Astrocyte (in vitro differentiated cells and primary cell): ENCODE measurements around the gene KLRB1. TPM values are rescaled to one million over a fixed set of nuclear protein-coding genes. Genes with fewer than 3 reads are reported as not detected.
"Not testable (repeated sequence)": the region's sequence is repeated elsewhere in the genome, so short reads cannot be mapped to it uniquely, and the experiment has no call there.

Source experiments
- DNase-seq: peaks from one replicate; pipeline ENCODE4 v3.0.0-alpha.2; 2010; ENCODE audit warnings: low read depth
- FAIRE-seq: peaks from 2 replicates; lab custom pipeline; 2011; peaks lifted over from hg19 to GRCh38; lab: Jason Lieb, UNC
- H2AFZ ChIP-seq: 2 replicates; pipeline ENCODE4 v1.6.0; 2012; ENCODE audit warnings: low read depth, low read length, inconsistent platforms
- H3K27ac ChIP-seq: 2 replicates; pipeline ENCODE4 v1.5.1; 2011; ENCODE audit warnings: low read depth, low read length, inconsistent platforms
- H3K27me3 ChIP-seq: 2 replicates; pipeline ENCODE4 v1.6.0; 2011; ENCODE audit warnings: low read length, inconsistent platforms; ENCODE audit not compliant: insufficient read depth
- H3K36me3 ChIP-seq: 2 replicates; pipeline ENCODE4 v1.5.1; 2011; ENCODE audit warnings: low read length, inconsistent platforms; ENCODE audit not compliant: insufficient read depth
- H3K4me1 ChIP-seq: 2 replicates; pipeline ENCODE4 v1.5.1; 2011; ENCODE audit warnings: low read length, inconsistent platforms; ENCODE audit not compliant: insufficient read depth
- H3K4me2 ChIP-seq: 2 replicates; pipeline ENCODE4 v1.6.0; 2012; ENCODE audit warnings: low read length, inconsistent platforms
- H3K4me3 ChIP-seq: 2 replicates; pipeline ENCODE4 v1.5.1; 2011; ENCODE audit warnings: low read depth, mild to moderate bottlenecking, low read length, inconsistent platforms; ENCODE audit not compliant: insufficient read depth
- H3K79me2 ChIP-seq: 2 replicates; pipeline ENCODE4 v1.6.0; 2012; ENCODE audit warnings: mild to moderate bottlenecking, low read length, inconsistent platforms; ENCODE audit not compliant: insufficient read depth
- H3K9ac ChIP-seq: 2 replicates; pipeline ENCODE4 v1.6.0; 2012; ENCODE audit warnings: mild to moderate bottlenecking, low read length, inconsistent platforms
- H3K9me3 ChIP-seq: 2 replicates; pipeline ENCODE4 v1.5.1; 2012; ENCODE audit warnings: low read depth, mild to moderate bottlenecking, low read length, inconsistent platforms; ENCODE audit not compliant: insufficient read depth
- H4K20me1 ChIP-seq: 2 replicates; pipeline ENCODE4 v1.6.0; 2012; ENCODE audit warnings: low read length, inconsistent platforms; ENCODE audit not compliant: insufficient read depth
- H3K27ac Mint-ChIP-seq: one replicate; pipeline ENCODE4 v1.8.0; 2021; ENCODE audit warnings: mild to moderate bottlenecking, mixed read lengths; ENCODE audit not compliant: unreplicated experiment
- H3K27me3 Mint-ChIP-seq: one replicate; pipeline ENCODE4 v1.8.0; 2021; ENCODE audit warnings: low read depth, mixed read lengths; ENCODE audit not compliant: unreplicated experiment
- H3K36me3 Mint-ChIP-seq: one replicate; pipeline ENCODE4 v1.8.0; 2021; ENCODE audit warnings: low read depth, mixed read lengths; ENCODE audit not compliant: unreplicated experiment
- H3K4me1 Mint-ChIP-seq: one replicate; pipeline ENCODE4 v1.8.0; 2021; ENCODE audit warnings: low read depth, mixed read lengths; ENCODE audit not compliant: unreplicated experiment
- H3K4me3 Mint-ChIP-seq: one replicate; pipeline ENCODE4 v1.8.0; 2021; ENCODE audit warnings: mild to moderate bottlenecking, moderate library complexity, mixed read lengths; ENCODE audit not compliant: unreplicated experiment
- H3K9me3 Mint-ChIP-seq: one replicate; pipeline ENCODE4 v1.8.0; 2021; ENCODE audit warnings: mild to moderate bottlenecking, mixed read lengths; ENCODE audit not compliant: unreplicated experiment
- EZH2 ChIP-seq: IDR thresholded peaks from 2 replicates; pipeline ENCODE4 v1.6.1; 2012; ENCODE audit warnings: mild to moderate bottlenecking, low read length, inconsistent platforms; ENCODE audit not compliant: insufficient read depth
- total RNA-seq: library from RNA; stranded (reverse); gene quantifications from 2 replicates; pipeline ENCODE4 v1.2.1, GENCODE V29; 2021
- TF ChIP-seq, protein P1 (sequence below): IDR thresholded peaks from 2 replicates; pipeline ENCODE4 v1.5.1; 2011; ENCODE audit warnings: low read depth, mild to moderate bottlenecking, inconsistent platforms, low read length, moderate library complexity; ENCODE audit not compliant: insufficient read depth

Gene KLRB1
- total RNA-seq, 1 donor from 2014 or later = not detected

- Histone ChIP-seq H3K36me3 (no peaks in the 10 kb centered on the region), H3K4me3 (no peak overlapping the region), H3K27ac (no peak overlapping the region), H3K4me1 (no peaks in the 10 kb centered on the region), H3K27me3 (no peaks in the 10 kb centered on the region), H4K20me1 (no peaks in the 10 kb centered on the region), H2AFZ (no peak overlapping the region), H3K9ac (no peak overlapping the region), H3K79me2 (no peaks in the 10 kb centered on the region), H3K4me2 (no peak overlapping the region), H3K9me3 (no peaks in the 10 kb centered on the region)
- Mint-ChIP-seq H3K36me3 (no peaks in the 10 kb centered on the region), H3K4me3 (no peak overlapping the region), H3K9me3 (no peaks in the 10 kb centered on the region), H3K27me3 (no peaks in the 10 kb centered on the region), H3K4me1 (peaks cover 3% of the 10 kb centered on the region), H3K27ac (no peak overlapping the region)
- FAIRE-seq = no peak
- no peak for DNase-seq
- TF ChIP-seq, protein P1, sequence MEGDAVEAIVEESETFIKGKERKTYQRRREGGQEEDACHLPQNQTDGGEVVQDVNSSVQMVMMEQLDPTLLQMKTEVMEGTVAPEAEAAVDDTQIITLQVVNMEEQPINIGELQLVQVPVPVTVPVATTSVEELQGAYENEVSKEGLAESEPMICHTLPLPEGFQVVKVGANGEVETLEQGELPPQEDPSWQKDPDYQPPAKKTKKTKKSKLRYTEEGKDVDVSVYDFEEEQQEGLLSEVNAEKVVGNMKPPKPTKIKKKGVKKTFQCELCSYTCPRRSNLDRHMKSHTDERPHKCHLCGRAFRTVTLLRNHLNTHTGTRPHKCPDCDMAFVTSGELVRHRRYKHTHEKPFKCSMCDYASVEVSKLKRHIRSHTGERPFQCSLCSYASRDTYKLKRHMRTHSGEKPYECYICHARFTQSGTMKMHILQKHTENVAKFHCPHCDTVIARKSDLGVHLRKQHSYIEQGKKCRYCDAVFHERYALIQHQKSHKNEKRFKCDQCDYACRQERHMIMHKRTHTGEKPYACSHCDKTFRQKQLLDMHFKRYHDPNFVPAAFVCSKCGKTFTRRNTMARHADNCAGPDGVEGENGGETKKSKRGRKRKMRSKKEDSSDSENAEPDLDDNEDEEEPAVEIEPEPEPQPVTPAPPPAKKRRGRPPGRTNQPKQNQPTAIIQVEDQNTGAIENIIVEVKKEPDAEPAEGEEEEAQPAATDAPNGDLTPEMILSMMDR = no peak
Measured at GRCh38 chr12:9625019-9625418, 17.3 kb upstream of the KLRB1 start.

DNA sequence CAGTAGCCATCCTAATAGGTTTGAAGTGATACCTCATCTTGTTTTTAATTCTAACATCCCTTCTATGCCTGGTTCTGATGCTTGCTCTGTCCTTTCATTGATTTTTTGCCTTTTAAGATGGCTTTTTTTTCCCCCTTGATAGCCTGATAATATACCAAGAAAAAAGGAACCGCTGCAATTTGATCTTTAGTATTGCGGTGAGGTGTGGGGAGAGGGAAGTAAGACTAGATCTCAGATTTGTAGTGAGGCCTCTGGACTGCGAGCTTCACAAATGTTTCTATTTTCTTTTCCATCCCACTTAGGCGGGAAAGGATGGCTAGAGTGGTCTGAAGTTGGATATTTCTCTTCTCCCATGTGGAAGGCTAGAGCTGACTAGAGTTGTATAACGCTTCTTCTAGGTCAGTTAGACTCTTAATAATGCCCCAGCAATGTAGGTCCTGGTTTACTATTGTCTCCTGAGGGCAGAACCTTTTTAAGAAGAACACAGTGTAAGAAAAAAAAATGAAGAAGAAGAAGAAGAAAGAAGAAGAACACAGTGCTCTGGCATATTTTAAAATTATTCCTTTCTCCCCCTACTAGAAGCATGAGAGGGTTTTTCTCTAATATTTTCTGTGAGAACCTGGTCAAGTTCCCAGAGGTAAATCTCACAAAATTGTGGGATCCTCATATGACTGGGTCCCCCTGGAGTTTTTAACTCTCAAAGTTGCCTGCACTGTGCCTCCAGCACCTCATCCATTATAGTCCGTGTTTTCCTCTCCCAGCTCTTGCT, 11.9 kb upstream of the KLRB1 start:
- Histone ChIP-seq H3K9ac (no peak overlapping the region), H3K9me3 (no peaks in the 10 kb centered on the region), H4K20me1 (no peaks in the 10 kb centered on the region), H3K36me3 (no peaks in the 10 kb centered on the region), H3K27ac (no peak overlapping the region), H2AFZ (no peak overlapping the region), H3K79me2 (no peaks in the 10 kb centered on the region), H3K27me3 (no peaks in the 10 kb centered on the region), H3K4me3 (no peak overlapping the region), H3K4me1 (no peaks in the 10 kb centered on the region), H3K4me2 (no peak overlapping the region)
- no peak overlapping the region for H3K27ac Mint-ChIP-seq
- no peaks in the 10 kb centered on the region for H3K36me3 Mint-ChIP-seq
- H3K4me3 Mint-ChIP-seq = no peak overlapping the region
- no peaks in the 10 kb centered on the region for H3K4me1 Mint-ChIP-seq
- no peaks in the 10 kb centered on the region for H3K9me3 Mint-ChIP-seq
- TF ChIP-seq EZH2 = no peak
- TF ChIP-seq, protein P1 = no peak
- H3K27me3 Mint-ChIP-seq = no peaks in the 10 kb centered on the region
- DNase-seq (no peak), FAIRE-seq (no peak)

DNA sequence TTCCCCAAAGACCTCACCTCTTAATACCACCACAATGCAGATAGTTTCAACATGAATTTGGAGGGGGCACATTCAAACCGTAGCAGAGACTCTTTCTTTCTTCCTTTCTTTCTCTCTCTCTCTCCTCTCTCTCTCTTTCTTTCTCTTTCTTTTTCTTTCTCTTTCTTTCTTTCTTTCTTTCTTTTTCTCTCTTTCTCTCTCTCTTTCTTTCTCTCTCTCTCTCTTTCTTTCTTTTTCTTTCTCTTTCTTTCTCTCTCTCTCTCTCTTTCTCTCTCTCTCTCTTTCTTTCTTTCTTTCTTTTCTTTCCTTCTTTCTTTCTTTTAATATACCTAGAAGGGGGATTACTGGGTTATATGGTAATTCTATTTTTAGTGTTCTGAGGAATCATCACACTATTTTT, 11.2 kb upstream of the KLRB1 start:
- DNase-seq, FAIRE-seq, H3K4me1 ChIP-seq, H3K4me1 Mint-ChIP-seq, H3K4me3 ChIP-seq, H3K4me2 ChIP-seq, H3K79me2 ChIP-seq, H2AFZ ChIP-seq, H3K27ac Mint-ChIP-seq, H3K9me3 ChIP-seq, H3K36me3 ChIP-seq, H3K36me3 Mint-ChIP-seq, H4K20me1 ChIP-seq, H3K4me3 Mint-ChIP-seq, H3K9me3 Mint-ChIP-seq, H3K27ac ChIP-seq, H3K9ac ChIP-seq, H3K27me3 ChIP-seq, H3K27me3 Mint-ChIP-seq: not testable (repeated sequence)
